ENCODE results near the gene ZNF106.

The ZNF106 gene

GRCh38 chr15:42471002-42471401 is 19.9 kb downstream of the ZNF106 start:
- DNase-seq = no peak

GRCh38 chr15:42465520-42466259 is 25.3 kb downstream of the ZNF106 start:
- no peak for DNase-seq

DNA sequence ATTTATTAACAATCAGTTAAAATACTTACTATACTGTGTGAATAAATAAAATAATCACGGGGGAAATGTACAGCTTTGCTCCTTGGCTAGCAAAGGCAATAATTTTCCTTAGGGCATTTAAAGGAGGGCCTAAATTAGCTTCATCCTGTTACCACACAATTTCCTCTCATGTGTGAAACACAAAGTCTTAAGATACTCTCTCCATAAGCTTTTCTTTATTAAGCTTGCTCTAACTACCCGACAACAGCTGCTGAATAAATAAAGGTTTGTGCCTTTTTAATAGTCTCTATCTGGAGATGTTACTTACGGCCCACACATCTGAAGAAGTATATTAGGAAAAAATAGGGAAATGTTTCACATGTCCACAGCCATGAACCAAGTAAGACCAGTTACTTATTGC is 29.7 kb downstream of the ZNF106 start:
- no peak for DNase-seq

DNA sequence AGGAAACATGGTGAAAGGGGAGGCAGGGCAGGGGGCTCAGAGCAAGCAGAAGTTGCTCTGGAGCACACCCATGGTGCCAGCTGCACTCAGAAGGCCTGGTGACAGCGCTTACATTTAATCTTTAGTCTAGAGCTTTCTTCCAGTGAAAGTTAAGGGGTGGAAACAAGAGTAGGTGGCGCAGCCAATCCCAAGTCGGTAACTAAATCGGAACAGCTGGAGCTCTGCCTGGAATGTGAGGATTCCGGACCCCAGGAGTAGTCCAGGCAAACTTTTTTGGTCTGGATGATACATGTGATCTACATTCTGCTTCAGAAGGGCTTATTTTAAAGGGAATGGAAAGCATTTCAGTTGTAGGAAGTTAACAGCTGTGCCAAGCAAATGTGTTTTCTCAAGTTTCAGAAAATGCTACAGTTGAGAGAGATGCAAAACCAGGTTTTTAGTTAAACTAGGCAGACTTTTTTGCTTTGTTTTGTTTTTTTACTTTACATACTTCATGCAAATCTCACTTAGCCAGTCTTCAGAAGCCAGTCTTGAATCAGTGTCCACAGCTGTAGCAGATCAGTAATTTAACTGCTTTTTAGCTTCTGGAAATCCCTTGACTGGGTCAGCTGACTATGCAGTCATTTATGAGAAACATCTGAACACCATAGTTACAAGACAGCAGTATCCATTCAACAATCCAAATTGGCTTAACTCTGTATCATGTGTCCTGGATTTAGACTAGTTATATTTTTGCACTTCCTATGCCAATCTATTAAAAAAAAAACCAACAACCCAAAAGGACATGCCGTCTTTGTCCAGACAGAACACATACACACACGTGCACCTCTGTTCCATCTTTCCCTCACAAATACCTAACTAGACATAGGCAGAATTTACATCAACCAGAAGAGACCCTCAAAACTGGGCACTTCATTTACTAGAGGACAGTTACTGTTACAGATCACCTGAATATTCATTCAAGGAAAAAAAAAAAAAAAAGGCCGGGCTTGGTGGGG is 33.2 kb downstream of the ZNF106 start:
- DNase-seq = no peak

- no peak for DNase-seq
Observed at GRCh38 chr15:42456971-42457370, 34.0 kb downstream of the ZNF106 start.

- DNase-seq = no peak
Observed at GRCh38 chr15:42456531-42456930, 34.4 kb downstream of the ZNF106 start.

DNA sequence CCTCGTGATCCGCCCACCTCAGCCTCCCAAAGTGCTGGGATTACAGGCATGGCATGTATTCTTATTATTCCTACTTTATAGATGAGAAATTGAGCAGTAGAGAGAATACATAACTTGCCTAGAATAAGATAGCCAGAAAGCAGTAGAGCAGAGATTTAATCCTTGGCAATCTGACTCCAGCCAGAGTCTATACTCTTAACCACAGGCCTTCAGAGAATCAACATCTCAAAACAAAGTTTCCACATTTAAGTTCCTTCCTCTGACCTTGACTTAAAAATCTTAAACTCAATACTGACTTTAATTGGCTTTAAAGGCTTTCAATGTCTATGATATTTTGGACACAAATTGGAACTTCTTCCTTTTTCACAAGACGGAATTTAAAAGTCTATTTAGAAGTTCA is 37.1 kb downstream of the ZNF106 start:
- DNase-seq = no peak

- no peak for DNase-seq
Observed at GRCh38 chr15:42450425-42450790, 40.5 kb downstream of the ZNF106 start.

DNA sequence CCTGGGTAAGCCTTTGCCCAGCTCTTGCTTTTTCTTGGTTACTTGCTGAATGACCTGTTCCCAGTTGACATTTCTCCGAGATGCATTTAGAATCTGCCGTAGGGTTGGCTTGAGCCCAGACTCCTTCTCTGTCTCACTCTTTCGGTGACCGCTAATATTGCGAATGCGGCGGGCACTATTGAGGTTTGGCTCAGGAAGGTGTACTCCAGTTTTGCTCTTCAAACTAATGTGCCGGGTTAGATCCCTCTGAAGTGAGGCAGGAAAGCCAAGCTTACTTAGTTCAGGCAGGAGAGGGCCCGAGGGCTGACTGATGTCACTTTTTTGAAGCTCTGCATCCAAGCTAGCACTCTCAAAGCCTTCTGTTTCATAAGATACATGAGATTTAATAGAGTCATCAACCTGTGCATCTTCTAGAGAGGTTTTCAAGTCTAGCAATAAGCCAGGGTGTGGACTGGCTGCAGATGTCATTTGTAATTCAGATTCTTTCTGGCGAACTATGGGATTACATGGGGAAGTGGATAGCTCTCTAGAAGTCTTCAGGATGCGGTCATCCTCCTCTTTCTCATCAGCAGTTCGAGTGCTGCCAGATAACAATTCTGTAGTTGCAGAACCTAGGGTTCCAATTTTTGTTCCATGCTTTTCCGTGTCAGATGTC is 41.0 kb downstream of the ZNF106 start:
- DNase-seq = no peak

DNA sequence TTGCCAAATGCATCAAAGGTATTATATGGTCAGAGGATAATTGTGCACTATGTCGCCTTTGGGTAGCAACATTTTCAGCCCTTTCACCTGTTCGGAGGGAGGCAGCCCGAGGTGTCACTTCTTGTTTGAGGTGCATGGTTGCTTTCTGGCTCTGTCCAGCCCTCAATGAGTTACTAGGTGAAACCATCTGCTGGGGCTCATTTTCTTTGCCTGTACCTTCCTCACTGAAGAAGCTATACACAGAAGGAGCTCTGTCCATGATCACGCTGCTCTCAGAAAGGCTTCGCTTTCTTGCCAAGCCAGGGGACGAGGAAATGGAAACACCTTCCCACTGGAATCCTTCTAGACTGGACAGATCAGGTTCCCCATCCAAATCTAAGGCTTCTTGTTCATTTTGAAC is 42.7 kb downstream of the ZNF106 start:
- DNase-seq = no peak

GRCh38 chr15:42447599-42447998 is 43.3 kb downstream of the ZNF106 start:
- DNase-seq = no peak

DNA sequence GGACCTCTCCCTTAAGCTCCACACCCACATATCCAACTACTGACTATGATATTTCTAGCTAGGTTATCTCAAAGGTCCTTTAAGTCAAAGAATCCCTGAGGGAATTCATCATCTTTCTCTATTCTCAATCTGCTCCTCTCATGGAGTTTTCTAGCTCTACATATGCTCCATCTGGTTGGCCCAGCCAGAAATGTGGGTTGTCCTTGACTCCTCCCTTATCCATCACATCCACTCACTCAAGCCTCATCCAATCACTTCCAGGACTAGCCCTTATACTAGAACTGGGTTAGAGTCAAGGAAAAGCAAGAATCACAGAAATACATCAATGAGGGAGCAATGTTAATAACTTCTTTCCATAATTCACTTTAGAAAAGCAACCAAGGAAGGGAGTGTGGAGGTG is 45.4 kb downstream of the ZNF106 start:
- DNase-seq = no peak

- no peak for DNase-seq
Observed at GRCh38 chr15:42444415-42445063, 46.4 kb downstream of the ZNF106 start.

- DNase-seq = no peak
Observed at GRCh38 chr15:42427429-42428223, 63.3 kb downstream of the ZNF106 start.

GRCh38 chr15:42421376-42421775 is 69.6 kb downstream of the ZNF106 start:
- DNase-seq = no peak

GRCh38 chr15:42419369-42419768 is 71.6 kb downstream of the ZNF106 start:
- DNase-seq = no peak

DNA sequence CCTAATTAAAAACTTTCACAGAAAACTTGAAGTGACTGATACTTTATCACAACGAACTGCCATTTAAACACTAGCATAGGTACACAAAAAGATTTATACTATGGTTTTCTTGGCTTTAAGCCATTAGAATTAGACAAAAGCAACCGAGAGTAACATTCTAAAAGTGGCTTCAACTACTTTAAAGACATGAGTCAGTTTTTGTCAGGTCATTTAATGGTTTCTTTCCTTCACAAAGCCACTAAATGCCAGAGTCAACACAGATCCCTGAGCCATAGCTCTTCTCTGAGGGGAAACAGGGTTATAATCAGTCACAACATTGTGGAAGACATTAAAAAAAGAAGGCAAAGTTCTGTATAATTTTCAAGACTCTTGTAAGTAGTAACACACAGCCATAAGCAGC is 77.0 kb downstream of the ZNF106 start:
- DNase-seq = no peak

DNA sequence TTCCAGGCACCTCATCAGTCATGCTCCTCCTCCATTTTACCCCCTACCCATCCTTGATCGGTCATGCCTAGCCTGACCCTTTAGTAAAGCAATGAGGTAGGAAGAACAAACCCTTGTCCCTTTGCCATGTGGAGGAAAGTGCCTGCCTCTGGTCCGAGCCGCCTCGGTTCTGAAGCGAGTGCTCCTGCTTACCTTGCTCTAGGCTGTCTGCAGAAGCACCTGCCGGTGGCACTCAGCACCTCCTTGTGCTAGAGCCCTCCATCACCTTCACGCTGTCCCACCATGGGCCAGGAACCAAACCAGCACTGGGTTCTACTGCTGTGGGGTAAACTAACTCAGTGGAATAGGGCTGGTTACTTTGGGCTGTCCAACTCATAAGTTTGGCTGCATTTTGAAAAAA is 79.1 kb downstream of the ZNF106 start:
- no peak for DNase-seq

DNA sequence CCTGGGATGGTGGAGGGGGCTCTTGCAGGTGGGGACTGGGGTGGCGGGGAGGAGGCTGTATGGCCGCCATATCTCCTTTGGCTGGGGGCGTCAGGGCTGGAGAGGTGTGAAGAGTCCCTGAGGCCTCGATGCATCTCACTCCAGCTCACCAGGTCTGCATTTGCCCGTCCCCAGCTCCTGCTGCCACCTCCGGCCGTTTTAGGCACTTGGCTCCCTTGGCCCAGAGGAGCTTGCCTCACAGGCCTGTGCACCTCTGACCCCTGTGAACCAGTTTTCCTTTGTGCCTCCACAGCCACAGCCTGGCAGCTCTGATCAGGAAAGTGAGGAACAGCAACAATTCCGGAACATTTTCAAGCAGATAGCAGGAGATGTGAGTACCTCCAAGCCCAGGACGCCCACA is 81.9 kb downstream of the ZNF106 start:
- no peak for DNase-seq

- DNase-seq = no peak
Observed at GRCh38 chr15:42408178-42408577, 82.8 kb downstream of the ZNF106 start.

- DNase-seq = no peak
Observed at GRCh38 chr15:42405863-42406482, 85.0 kb downstream of the ZNF106 start.
